OCI-LY3 (cell line): ENCODE data around the gene ZSCAN22.

Experiments
- CTCF ChIP-seq: fragments of 200-600, 300-600 bp; sonication (generic); IDR thresholded peaks from 2 replicates; pipeline ENCODE4 v1.5.1; 2014; ENCODE audit warnings: antibody characterized with exemption, low read length, low read depth
- EZH2phosphoT487 ChIP-seq: fragments of 200-600 bp; shearing (Covaris generic); IDR thresholded peaks from 2 replicates; pipeline ENCODE4 v1.6.1; 2018; ENCODE audit warnings: antibody characterized with exemption, mixed run types, low read depth

GRCh38 chr19:58318297-58318696 lies 8.5 kb upstream of the ZSCAN22 start:
- TF ChIP-seq CTCF (no peak), EZH2phosphoT487 (no peak)
